ENCODE data around the gene SLC5A10.
"Not testable (repeated sequence)": the region's sequence is repeated elsewhere in the genome, so short reads cannot be mapped to it uniquely, and the experiment has no call there.

The SLC5A10 gene

GRCh38 chr17:19017804-19018599 is 66.0 kb downstream of the SLC5A10 start:
- DNase-seq (ENCODE audit: low read depth in 2 of 2), result no peak

DNA sequence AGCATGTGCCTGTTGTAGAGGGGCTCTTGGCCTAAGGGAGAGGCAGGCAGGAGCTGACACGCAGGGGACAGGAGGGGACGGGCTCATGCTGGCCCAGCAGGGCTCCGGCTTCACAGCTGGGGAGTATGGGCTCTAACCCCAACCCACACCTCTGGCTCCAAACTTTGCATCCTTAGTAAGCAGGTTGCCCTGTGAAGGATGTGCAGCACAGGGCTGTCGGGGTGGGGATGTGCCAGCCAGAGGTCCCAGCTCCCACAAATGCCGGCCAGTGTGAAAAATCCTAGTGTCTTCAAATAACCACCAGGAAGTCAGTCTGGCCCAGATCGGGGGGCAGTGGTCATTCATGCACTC is 66.6 kb downstream of the SLC5A10 start:
- no peak for DNase-seq (ENCODE audit: low read depth in 2 of 2)

DNA sequence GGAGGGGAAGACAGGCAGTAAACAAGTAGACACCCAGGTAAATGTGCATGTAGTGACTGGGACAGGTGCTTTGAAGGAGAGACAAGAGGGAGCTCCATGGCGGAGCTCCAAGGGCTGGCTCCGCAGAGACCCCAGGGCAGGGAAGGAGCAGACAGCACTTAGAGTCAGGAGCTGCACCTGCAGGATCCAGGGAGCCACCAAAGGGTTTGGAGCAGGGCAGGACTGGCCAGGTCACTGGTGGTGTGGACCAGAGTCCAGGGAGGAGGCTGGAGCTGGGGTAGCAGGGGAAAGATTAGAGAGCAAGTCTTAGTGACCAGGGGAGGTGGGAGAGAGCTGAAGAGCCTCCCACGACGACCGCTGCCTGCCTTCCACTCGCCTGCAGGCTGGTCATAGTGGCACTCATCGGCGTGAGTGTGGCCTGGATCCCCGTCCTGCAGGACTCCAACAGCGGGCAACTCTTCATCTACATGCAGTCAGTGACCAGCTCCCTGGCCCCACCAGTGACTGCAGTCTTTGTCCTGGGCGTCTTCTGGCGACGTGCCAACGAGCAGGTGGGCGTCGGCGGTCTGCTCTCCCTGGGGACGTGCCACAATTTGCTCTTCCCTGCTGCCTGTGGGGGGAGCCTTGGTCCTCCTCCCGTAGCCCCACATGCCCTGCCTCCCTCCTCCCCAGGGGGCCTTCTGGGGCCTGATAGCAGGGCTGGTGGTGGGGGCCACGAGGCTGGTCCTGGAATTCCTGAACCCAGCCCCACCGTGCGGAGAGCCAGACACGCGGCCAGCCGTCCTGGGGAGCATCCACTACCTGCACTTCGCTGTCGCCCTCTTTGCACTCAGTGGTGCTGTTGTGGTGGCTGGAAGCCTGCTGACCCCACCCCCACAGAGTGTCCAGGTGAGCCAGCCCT is 67.3 kb downstream of the SLC5A10 start:
- DNase-seq (ENCODE audit: low read depth in 2 of 2), result no peak

DNA sequence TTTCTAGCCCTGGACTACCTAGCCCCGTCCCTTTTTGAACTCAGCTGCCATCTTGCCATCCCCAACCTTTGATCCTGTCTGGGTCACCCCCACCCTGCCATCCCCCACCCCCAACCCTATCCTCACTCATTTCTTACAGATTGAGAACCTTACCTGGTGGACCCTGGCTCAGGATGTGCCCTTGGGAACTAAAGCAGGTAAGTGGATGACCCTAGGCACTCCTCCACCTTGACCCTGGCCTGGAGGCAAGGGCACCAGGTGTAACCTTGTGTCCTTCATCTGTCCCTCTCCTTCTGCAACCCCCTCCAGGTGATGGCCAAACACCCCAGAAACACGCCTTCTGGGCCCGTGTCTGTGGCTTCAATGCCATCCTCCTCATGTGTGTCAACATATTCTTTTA is 68.1 kb downstream of the SLC5A10 start:
- no peak for DNase-seq (ENCODE audit: low read depth in 2 of 2)

DNA sequence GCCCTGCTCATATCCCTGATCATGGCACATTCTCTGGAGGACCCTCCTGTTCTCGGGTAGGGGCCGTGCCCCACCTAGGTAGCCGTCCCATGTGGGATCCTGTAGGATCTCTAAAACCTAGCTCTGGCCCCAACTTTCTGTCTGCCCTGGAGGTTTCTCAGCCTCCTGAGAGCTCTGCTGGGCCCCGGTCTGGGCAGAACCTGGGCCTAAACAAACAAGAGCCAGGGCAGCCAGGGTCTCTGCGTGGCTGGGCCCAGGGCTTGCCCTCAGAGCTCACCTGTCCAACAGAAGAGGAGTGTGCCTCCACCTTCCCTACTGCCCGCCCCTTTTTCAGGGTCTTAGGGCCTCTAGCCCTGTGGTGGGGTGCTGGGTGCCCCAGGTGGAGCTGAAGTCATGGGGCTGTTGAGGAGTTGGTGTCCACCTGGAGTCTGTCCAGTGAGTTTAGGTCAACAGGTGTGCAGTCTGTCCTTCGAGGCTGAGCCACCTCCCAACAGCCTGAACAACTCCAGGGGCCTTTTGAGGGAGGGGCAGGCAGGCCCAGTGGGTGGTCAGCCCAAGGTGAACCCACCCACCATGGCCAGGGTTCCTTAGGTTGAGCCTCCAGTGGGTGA is 69.2 kb downstream of the SLC5A10 start:
- not testable (repeated sequence) for DNase-seq (ENCODE audit: low read depth in 2 of 2)

- peak; percentile 30 for DNase-seq (ENCODE audit: low read depth in 2 of 2)
Observed at GRCh38 chr17:19021622-19022083, 69.7 kb downstream of the SLC5A10 start.

- no peak for DNase-seq (ENCODE audit: low read depth in 2 of 2)
Observed at GRCh38 chr17:19022128-19022527, 70.2 kb downstream of the SLC5A10 start.

DNA sequence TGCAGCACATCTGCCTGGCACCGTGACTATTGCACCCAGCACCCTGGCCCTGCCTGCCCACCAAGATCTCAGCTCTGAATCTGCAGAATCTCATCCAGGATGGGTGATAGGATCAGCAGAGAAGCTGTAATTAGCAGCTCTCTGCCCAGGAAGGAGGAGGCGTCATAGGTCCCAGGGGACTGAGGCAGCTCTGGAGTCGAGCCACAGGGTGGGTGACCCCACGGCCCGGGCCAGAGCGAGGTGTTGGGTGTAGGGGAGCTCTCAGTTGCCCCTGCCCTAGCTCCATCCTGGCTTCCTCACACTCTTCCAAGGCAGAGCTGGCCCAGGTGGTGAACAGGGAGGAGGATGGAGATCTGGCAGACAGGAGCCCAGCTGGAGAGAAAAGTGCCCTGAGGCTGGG is 70.8 kb downstream of the SLC5A10 start:
- DNase-seq (ENCODE audit: low read depth in 2 of 2), result no peak

- no peak for DNase-seq (ENCODE audit: low read depth in 2 of 2)
Observed at GRCh38 chr17:19023209-19023999, 71.4 kb downstream of the SLC5A10 start.

- DNase-seq (ENCODE audit: low read depth in 2 of 2), result no peak
Observed at GRCh38 chr17:19024101-19025078, 72.4 kb downstream of the SLC5A10 start.

- DNase-seq (ENCODE audit: low read depth in 2 of 2), result not testable (repeated sequence)
Observed at GRCh38 chr17:19028671-19029070, 76.7 kb downstream of the SLC5A10 start.

DNA sequence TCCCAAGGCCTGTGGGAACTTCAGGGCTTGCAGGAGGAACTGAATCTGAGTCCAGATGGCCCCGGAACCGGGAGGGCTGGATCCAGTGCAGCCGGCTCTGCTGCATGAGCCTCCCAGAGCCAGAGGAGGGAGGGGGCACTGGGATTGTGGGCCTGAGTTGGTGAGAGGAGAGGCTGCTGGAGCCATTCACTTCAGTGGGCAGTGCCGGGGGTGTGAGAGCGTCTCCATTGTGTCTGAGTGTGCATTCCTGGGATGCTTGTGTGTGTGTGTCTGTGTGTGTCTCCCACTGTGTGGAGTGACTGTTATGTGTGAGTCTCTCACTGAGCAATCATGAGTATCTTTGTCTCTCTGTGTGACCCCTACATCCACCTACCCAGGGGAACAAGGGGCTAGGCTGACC is 77.8 kb downstream of the SLC5A10 start:
- DNase-seq (ENCODE audit: low read depth in 2 of 2), result not testable (repeated sequence)

GRCh38 chr17:19030771-19031449 is 78.9 kb downstream of the SLC5A10 start:
- DNase-seq (ENCODE audit: low read depth in 2 of 2), result not testable (repeated sequence)

DNA sequence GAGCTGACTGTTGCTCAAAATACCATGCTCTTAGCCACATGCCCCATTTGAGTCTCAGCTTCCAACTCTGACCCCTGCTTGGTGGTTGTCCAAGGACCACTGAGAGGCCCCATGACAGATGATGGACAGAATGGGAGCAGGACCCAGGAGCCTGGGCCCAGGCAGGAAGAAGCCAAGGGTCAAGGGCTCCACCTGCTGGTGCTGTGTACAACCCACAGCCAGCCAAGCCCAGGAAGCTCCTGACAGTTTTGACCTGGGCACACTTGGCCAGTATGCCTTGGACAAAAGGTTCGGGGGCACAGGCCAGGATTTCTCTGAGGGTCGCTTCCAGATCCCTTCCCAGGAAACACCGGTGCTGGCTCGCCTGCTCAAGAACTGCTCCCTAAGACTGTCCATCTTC is 79.8 kb downstream of the SLC5A10 start:
- peak; percentile 38 to 46 for DNase-seq (ENCODE audit: low read depth in 2 of 2)

GRCh38 chr17:19032377-19032988 is 80.5 kb downstream of the SLC5A10 start:
- DNase-seq (ENCODE audit: low read depth in 2 of 2), result not testable (repeated sequence)

DNA sequence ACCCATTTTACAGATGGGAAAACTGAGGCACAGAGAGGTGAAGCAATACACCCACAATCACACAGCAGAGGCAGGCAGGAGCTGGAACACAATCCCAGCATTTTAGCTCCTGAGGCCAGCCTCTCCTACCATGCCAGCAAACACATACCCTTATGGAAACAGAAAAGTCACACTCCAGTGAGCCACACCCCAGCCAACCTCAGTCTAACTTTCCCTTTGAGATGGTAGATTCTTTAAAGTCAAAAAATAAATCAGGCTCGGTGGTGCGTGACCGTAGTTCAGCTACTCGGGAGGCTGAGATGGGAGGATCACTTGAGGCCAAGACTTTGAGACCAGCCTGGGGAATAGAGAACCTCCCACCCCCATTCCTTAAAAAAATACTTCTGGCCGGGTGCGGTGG is 84.2 kb downstream of the SLC5A10 start:
- not testable (repeated sequence) for DNase-seq (ENCODE audit: low read depth in 2 of 2)

- DNase-seq (ENCODE audit: low read depth in 2 of 2), result not testable (repeated sequence)
Observed at GRCh38 chr17:19037547-19037946, 85.6 kb downstream of the SLC5A10 start.

GRCh38 chr17:19038007-19038406 is 86.0 kb downstream of the SLC5A10 start:
- not testable (repeated sequence) for DNase-seq (ENCODE audit: low read depth in 2 of 2)

GRCh38 chr17:19038730-19039129 is 86.8 kb downstream of the SLC5A10 start:
- DNase-seq (ENCODE audit: low read depth in 2 of 2), result not testable (repeated sequence)
